DOHH2 (cell line): ENCODE measurements around the gene CATSPERZ.

Source experiments
- CTCF ChIP-seq: fragments of 200-600 bp; sonication (generic); IDR thresholded peaks from one replicate; pipeline ENCODE4 v1.5.1; 2014; ENCODE audit warnings: antibody characterized with exemption, mild to moderate bottlenecking, low read depth, low read length; ENCODE audit not compliant: poor library complexity, severe bottlenecking
- EZH2phosphoT487 ChIP-seq: fragments of 200-600 bp; sonication (generic); IDR thresholded peaks from 2 replicates; pipeline ENCODE4 v1.6.1; 2017; ENCODE audit warnings: borderline replicate concordance, mild to moderate bottlenecking, antibody characterized with exemption, low read length, moderate library complexity, mixed read lengths

- TF ChIP-seq EZH2phosphoT487 (no peak), CTCF (no peak)
Observed at GRCh38 chr11:64298966-64299846, 952 bp upstream of the CATSPERZ start.
